SK-MEL-5 (cell line): ENCODE measurements around the gene HOXD9. TPM values are rescaled to one million over a fixed set of nuclear protein-coding genes. Genes with fewer than 3 reads are reported as not detected.

ENCODE experiments used
- DNase-seq: peaks from one replicate; pipeline ENCODE4 v3.0.0-alpha.2; 2016; ENCODE audit warnings: low read depth, low spot score
- in situ Hi-C: cut with HindIII; loops from 2 replicates; pipeline ENCODE4 v1.10.0; 2016; ENCODE audit warnings: low sequenced_read_pairs, high pct_unique_total_duplicates, low pct_unique_long_range_greater_than_20kb
- total RNA-seq: library from RNA; depleted of rRNA; stranded (reverse); fragments of >200 nt; shearing (Covaris generic); gene quantifications from 2 replicates; pipeline ENCODE4 v1.2.3, GENCODE V29; 2014

Gene HOXD9
- total RNA-seq, 1 experiment from 2014 or later, result 0.18 TPM

DNA sequence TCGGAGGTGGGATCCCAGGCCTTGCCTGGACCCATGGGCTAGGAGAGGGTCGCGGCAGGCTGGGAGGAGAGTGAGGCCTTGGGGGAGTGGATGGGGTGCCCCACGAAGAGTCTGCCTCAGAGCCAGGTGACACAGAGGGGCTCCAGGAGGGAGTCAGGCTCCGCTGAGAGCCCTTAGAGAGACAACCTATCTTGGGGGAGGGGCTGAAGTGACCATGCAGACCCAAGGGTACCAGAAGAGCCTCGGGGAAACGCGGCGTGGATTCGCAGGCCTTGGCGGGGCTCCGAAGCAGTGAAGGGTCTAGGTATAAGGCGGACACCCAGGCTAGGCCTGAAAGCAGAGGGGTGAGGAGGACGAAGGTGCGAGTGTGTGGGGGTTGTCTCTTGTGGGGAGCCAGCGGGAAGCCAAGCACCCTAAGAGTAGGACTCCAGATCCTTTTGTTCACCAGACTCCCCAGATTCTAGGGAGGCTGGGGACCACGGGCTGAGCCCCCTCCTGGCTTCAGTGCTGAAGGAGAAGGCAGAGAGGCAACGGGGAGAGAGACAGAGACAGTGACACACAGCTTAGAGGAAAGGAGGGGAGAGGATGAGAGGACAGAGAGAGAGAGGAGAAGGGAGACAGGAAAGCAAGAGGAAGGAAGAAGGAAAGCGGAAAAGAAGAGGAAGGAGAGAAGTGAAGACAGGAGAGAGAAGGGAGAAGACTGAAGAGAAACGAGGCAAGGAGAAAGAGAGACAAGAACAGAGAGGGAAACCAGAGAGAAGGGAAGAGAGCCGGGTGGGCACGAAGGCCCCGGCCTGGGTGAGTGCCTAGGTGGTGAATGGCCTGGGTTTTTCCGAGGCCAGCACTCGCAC lies 16.6 kb upstream of the HOXD9 start:
- in situ Hi-C loops, result no loop called here

GRCh38 chr2:176106581-176107539 lies 15.7 kb upstream of the HOXD9 start, which contains the start of gene HOXD11:
Gene HOXD11, plus strand, starts transcription at chr2:176107280. Its CDS starts 76 bp downstream, at chr2:176107356.
- DNase-seq, result no peak
- in situ Hi-C loops, result no loop called here

More for the DNA sequence above, 16.6 kb upstream of the HOXD9 start:
- no peak for DNase-seq

GRCh38 chr2:176107731-176108181 lies 14.8 kb upstream of the HOXD9 start:
- in situ Hi-C loops, result no loop called here
- no peak for DNase-seq

DNA sequence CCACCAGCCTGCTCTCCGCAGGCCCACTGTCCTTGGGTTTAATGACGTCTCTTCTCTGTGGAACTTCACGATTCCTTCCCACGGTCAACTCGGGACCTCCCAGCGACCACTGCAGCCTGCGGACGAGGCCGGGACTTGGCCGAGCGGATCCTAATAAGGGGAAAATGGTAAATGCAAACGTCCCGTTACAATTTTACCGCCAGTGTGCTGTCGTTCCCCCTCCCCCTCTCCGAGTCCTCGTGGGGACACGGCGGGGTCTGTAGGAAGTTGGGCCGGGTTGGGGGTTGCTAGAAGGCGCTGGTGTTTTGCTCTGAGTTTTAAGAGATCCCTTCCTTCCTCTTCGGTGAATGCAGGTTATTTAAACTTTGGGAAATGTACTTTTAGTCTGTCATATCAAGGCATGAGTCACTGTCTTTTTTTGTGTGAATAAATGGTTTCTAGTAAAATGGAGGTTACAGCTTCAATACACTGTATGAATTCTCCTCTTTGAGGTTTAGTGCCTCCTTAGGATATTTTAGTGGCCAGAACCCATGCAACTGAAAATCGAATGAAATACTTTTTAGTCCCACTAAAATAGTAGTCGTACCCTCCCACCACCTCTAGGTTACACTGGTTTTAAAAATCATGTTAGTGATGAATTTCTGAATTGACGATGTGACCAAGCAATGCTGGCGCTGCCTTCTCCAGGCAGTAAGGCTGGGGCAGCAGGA lies 13.2 kb upstream of the HOXD9 start:
- in situ Hi-C loops, result no loop called here
- no peak for DNase-seq

DNA sequence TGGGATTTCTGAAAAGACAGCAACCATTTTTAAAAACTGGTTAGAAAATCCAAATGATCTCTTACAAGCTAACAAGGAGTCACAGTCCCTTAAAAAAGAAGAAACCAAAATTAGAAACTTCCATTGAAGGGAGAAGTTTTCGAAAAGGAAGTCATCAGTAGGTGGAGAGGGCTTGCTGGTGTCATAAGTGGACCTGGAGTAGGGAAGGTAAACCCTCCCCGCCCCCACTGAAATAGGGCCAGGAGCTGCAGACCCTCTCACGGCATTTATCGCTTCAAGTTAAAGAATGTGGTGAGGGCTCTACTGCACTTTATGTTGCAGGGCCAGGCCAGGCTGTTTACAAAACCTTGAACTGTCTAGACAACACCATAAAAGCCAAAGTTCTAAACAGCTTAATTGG lies 12.6 kb upstream of the HOXD9 start:
- no peak for DNase-seq
- in situ Hi-C loops, result no loop called here

GRCh38 chr2:176110415-176111308 lies 11.9 kb upstream of the HOXD9 start:
- in situ Hi-C loops, result no loop called here

GRCh38 chr2:176111309-176111663 lies 11.2 kb upstream of the HOXD9 start:
- in situ Hi-C loops, result no loop called here

More at GRCh38 chr2:176110415-176111308, 11.9 kb upstream of the HOXD9 start:
- no peak for DNase-seq

GRCh38 chr2:176111846-176112374 lies 10.6 kb upstream of the HOXD9 start:
- in situ Hi-C loops, result no loop called here
- DNase-seq, result no peak

More at GRCh38 chr2:176111309-176111663, 11.2 kb upstream of the HOXD9 start:
- DNase-seq, result peak; percentile 72

- no peak for DNase-seq
- in situ Hi-C loops, result no loop called here
These were observed 9.9 kb upstream of the HOXD9 start for GRCh38 chr2:176112375-176113302.

DNA sequence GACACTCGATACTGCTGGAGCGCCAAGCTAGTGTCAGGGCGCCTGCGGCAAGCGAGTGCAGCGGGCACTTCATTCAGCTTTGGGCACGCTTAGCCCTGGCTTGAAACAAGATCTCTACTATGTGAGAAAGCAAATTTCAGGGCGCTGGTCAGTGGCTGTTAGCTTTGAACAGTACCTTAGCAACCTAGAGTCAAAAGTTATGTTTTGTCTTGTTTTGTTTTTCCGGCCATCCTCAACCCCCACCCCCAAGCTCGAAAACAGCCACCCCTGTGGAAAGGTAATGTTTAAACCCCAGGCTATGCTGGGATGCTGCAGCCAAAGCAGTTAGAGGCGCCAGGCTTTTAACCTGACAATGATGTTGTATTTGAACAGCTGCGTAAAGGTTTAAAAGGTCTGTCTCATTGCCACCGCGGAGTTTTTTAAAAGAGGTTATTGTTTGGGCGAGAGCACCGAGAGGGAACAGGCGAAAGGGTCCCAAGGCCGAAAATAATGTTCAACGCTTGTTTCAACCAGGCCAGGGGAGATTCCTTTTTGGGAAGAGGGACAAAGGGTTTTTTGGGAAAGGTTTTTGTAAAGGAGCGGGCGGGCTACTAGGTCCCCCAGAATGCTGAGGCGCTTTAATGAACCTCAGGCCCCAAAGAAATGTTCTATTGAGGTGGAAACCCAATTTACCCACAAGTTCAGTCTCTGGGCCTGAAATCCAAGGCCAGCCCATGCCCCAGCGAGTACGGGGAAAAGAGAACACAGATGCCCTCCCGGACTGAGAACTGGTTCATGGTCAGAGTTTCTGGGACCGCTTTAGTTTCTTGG lies 8.2 kb upstream of the HOXD9 start:
- no peak for DNase-seq
- in situ Hi-C loops, result no loop called here

DNA sequence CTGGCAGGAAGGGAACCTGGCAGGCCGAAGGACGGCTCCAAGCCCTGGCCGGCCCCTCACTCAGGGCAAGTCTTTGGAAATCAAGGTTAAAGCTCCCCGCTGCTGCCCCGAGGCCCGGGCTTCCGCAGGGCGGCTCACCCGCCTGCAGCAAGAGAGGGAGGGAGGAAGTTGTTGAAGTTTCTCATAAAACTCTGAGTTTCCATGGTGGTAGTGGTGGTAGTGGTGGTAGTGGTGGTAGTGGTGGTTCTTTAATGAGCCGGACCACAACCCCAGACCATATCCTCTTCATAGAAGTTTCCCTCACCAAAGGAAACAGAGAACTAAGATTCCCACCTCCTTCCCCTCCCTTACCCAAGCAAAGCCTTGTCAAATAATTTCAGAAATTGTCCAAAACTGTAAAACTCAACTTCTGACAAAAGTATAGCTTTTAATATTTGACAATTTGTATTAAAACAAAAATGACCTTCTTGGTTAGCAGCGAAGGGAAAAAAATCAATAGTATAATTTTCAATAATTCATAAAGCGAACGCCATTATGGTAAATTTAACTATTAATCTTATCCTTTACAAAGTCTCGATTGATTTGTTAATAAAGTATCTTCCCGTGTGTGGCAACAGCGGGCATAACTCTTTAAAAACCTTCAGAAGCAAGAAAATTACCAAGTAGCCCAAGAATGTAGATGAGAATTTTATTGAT lies 7.4 kb upstream of the HOXD9 start:
- in situ Hi-C loops, result no loop called here

DNA sequence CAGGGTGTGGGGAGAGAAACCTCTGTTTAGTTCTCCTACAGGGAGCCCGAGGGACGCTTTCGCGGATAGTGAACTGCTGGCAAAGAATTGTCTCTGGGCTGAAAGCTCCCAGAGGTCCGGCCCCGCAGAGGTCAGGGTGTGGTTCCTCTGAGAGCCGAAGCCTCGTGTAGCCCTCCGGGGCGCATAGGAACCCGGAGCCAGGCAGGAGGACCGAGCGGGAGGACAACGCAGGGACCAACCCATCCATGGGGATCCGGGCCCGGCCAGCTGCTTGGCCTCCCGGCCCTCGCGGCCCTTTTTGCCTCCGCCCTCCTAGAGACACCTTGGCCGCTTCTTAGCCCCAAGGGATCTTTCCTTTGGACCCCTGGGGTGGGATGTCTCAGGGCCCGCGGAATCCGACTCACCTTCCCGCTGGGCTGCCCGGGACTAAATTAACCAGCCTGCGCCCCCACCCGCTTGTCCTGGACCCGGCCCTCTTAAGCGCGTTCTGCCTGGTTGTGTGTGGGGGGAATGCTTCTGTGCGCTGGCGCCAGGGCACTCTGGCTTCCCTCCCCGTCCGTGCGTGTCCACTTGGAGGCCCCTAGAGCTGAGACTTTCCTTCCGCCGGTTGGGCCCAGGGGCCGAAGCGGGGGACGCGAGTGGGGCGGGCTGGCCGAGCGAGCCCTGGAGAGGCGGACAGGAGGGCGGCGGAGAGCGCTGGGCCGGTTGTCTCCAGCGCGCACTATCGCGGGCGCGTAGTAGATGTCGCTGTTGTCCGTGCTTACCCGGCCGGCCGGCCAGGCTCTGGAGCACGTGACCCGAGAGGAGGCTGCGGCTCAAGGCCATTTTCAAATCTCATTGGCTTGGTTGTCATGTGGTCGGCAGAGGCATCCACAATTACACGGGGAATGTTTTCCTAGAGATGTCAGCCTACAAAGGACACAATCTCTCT lies 6.4 kb upstream of the HOXD9 start, which contains the start of gene HOXD10:
HOXD10 (plus strand) TSS at position 896 of the 931 bp plus-strand sequence. CDS start 56 bp downstream, outside the sequence.
- in situ Hi-C loops, result no loop called here
- peak; percentile 75 for DNase-seq

More for the DNA sequence above, 7.4 kb upstream of the HOXD9 start:
- DNase-seq, result no peak

GRCh38 chr2:176117162-176117822 lies 5.2 kb upstream of the HOXD9 start:
- in situ Hi-C loops, result no loop called here
- no peak for DNase-seq
